HG03097 (cell line): Measurements from ENCODE around the gene JSRP1.
"Not testable (repeated sequence)": the region's sequence is repeated elsewhere in the genome, so short reads cannot be mapped to it uniquely, and the experiment has no call there.

Experiments
- ATAC-seq: cut with Tn5 transposase; IDR thresholded peaks from one replicate; pipeline ENCODE4 v1.9.1; 2021; ENCODE audit not compliant: unreplicated experiment, low FRiP score

Gene JSRP1

DNA sequence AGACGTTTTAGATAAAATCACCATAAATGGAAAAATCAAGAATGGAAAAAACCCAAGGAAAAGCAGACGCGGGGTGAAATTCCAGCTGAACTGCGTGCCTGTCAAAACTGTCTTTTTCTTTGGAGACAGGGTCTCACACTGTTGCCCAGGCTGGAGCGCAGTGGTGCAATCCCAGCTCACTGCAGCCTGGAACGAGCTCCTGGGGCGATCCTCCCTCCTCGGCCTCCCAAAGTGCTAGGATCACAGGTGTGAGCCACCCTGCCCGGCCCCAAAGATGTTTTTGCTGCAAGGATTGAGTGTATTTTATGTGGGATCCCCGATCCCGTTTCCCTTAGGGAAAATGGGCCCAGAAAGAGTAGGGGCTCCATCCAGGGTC, 26.6 kb upstream of the JSRP1 start:
- ATAC-seq = no peak

DNA sequence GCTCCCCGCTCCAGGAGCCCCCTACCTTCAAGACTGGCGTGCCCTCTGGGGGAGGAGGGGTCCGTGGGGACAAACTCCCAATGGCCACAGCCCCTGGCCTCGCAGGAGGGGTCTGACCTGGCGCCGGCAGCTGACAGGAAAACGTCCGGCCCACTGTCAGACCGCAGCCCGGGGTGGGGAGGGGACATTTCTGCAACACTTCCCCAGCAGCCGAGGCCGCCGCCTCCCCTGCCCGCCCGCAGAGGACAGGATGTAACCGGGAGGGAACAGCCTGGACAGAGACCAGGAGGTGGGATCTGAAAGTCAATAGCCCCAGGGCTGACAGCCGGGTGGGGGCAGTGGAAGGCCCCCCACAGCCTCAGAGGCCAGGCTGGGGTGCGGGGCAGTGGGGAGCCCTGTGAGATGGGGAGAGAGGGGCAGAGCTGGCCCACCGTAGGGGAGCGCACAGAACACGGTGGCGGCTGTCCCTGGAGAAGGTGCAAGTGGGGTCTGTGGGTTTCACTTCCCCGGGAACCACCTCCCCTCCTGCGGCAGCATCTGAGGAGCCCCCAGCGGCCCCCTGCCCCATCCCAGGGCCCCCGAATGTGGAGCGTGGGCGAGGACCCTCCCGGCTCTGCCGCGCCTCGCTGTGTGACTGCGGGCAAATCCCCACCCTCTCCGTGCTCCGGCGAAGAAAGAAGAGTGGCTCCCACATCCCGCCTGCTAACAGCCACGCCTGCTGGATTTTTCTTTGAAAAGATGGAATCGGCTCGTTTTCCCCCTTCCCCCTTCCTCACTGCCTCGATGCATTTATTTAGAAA, 26.0 kb upstream of the JSRP1 start, which contains the start of gene PEAK3:
Gene PEAK3 (minus strand): TSS at position 114 of the 800 bp plus-strand sequence. CDS start 1,244 bp downstream, outside the sequence.
- ATAC-seq = no peak

DNA sequence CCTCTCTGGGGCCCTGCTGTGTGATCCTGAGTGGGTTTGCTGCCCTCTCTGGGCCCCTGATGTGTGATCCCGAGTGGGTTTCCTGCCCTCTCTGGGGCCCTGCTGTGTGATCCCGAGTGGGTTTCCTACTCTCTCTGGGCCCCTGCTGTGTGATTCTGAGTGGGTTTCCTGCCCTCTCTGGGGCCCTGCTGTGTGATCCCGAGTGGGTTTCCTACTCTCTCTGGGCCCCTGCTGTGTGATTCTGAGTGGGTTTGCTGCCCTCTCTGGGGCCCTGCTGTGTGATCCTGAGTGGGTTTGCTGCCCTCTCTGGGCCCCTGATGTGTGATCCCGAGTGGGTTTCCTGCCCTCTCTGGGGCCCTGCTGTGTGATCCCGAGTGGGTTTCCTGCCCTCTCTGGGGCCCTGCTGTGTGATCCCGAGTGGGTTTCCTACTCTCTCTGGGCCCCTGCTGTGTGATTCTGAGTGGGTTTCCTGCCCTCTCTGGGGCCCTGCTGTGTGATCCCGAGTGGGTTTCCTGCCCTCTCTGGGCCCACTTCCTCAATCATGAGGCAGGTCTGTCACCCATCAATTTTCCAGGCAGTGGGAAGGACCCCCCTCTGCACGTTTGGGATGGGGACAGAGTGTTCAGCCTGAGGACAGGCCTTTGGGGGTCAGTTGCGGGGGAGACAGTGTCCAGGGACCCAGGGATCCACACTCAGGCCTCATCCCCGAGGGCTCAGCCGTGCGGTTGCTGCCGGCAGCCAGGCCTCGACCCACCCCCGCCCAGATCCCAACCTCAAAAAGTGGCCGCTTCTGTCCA, 25.2 kb upstream of the JSRP1 start:
- not testable (repeated sequence) for ATAC-seq

DNA sequence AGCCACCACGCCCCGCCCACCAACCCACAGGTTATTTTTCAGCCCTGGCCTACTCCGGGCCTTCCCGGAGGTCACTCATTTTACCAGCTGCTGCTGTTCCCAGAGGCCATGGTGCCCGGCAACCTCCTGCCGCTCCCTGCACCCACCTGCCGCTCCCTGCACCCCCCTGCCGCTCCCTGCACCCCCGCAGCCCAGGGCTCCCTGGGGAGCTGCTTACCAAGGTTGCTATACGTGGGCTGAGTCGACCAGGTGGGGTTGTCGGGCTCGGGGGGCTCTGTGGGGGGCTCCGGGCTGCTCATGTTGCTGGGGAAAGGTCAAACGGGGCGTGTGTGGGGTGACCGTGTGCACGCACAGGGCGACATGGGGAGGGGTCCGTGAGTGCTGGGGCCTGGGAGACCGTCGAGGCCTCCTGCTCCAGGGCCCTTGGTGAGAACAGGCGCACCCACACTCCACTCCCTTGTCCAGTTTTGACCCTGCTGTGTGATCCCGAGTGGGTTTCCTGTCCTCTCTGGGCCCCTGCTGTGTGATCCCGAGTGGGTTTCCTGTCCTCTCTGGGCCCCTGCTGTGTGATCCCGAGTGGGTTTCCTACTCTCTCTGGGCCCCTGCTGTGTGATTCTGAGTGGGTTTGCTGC, 24.5 kb upstream of the JSRP1 start:
- no peak for ATAC-seq

DNA sequence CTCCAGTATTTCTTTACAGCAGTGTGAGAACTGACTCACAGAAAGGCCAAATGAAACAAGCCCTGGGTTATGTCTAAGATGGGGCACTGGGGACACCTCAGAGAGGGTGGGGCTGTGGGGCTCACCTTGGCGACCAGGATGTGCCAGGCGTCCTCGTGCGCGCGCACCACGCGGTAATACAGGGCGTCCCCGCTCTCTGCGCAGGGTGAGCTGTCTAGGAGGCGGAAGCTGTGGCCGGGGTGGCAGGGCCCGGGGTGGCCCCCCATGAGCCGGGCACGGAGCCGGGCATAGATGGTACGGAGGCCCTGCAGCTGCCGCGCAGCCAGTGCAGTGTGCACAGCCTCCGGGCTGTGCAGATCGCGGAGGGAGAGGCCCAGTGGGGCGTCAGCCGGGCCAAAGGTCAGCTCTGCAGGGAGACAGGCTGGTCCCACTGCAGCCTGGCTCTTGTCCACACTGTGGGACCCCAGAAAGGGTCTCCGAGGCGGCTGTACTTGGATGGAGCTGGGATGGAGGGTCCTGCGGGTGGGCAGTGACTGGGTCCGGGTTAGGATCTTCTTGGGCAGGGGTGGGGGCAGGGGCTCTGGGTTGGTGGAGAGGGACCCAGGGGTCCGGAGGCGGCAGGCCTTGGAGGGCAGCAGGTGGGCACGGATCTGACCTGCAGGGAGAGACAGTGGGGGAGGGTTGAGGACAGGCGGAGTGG, 22.4 kb upstream of the JSRP1 start:
- ATAC-seq = no peak

DNA sequence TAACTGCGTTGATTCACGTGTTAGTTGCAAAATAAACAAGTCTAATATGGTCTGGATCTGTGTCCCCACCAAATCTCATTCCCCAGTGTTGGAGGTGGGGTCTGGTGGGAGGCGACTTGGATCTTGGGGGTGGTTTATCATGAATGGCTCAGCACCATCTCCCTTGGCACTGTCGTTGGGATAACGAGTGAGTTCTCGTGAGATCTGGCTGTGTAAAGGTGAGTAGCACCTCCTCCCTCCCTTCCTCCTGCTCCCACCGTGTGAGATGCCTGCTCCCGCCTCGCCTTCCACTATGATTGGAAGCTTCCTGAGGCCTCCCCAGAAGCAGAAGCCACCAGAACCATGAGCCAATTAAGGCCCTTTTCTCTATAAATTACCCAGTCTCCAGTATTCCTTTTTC, 20.9 kb upstream of the JSRP1 start:
- ATAC-seq = no peak

DNA sequence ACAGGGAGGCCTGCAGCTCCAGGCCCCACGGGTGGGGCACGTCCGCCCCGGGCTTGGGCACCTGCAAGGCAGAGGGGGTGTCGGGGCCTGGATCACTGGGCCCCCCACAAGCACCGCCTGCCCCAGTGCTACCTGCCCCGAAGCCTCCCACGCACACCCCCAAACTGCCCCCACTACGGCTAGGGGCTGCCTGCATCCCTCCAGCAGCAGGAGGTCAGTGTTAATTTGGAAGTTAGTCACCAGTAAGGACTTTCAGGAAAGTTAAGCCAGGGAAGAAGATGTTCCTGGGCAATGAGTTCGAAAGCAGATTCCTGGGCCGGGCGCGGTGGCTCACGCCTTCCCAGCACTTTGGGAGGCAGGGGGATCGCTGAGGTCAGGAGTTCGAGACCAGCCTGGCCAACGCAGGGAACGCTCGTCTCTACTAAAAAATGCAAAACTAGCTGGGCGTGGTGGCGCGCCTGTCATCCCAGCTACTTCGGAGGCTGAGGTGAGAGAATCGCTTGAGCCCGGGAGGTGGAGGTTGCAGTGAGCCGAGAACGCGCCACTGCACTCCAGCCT, 20.3 kb upstream of the JSRP1 start:
- ATAC-seq = no peak

DNA sequence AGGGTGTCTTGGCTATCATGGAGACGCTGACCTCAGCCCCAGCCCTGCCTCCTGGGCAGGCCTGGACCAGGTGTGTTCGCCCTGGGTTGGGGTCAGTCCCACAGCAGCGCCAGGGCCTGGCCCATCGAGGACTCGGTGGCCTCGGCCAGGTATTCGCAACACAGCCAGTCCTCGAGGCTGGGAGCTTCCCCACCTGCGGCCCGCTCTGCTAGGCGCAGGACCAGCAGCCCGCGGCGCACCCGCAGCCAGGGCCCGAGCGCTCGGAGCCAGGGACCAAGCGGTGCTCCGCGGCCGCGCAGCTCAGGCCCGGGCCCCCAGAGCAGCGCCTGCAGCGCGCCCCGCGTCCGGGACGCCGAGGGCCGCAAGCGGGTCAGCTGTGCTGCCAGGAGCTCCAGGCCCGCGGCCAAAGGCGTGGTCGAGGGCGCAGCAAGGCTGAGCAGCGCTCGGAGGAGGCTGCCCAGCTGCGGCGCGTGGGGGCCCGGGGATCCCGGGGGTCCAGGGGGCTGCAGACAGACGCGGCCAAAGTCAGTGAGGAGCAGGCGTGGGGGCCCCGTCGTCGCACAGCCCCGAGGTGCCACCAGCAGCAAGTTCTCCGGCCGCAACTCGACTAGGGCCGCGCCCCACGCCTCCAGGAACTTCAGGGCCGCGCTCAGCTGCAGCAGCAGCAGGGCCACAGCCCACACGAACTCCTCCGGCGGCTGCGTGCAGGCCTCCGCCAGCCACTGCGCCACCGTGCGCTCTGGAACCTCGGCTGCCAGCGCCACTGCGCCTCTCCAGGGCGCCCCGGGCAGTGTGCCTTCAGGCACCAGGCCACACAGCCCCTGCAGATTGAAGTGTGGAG, 19.6 kb upstream of the JSRP1 start:
- no peak for ATAC-seq

DNA sequence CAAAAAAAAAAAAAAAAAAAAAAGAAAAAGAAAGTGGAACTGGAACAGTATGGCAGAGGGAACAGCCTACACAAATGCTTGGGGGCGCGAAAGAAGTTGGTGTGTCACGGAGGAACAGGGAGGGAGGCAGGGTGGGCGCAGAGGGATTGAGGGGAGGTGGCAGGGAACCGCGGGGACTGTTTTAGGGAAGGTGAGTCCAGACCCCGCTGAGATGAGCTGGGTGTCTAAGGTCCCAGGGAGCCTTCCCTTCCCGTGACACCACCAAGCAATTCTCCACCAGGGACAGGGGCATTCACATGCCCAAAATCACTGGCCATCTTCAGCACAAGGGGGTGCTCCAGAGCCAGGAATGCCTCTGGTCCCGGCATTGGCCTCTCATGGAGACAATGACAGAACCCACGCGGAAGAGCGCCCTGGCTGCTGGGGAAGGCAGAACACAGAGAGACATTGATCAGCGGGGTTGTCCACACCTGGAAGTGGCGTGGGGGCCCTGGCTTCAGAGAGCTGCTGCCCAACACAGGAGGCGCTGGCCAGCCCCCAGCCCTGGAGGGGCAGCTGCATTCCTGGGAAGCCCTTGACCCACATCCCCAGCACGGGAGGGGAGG, 18.8 kb upstream of the JSRP1 start:
- ATAC-seq = no peak

DNA sequence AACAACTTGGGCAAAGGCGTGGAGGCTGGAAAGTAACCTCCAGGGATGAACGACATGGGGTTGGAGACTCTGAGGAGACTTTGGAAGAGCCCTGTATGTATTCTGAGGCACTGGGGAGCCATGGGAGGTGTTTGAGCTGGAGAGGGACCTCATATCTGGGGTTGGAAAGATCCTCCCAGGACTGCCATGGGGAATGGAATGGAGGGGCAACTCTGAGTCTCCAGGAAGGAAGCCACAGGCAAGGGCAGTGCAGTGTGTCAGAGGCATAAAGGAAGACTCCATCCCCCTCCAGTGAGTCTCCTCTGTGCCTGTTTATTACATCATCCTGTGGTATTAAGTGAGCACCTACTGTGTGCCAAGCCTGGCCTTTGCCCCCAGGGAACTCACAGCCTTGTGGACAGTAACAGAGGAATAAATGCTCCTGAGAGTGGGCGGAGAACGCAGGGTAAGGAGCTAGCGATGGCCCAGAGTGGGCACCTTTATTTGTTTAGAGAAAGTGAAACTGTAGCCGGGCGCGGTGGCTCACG, 18.0 kb upstream of the JSRP1 start:
- no peak for ATAC-seq

DNA sequence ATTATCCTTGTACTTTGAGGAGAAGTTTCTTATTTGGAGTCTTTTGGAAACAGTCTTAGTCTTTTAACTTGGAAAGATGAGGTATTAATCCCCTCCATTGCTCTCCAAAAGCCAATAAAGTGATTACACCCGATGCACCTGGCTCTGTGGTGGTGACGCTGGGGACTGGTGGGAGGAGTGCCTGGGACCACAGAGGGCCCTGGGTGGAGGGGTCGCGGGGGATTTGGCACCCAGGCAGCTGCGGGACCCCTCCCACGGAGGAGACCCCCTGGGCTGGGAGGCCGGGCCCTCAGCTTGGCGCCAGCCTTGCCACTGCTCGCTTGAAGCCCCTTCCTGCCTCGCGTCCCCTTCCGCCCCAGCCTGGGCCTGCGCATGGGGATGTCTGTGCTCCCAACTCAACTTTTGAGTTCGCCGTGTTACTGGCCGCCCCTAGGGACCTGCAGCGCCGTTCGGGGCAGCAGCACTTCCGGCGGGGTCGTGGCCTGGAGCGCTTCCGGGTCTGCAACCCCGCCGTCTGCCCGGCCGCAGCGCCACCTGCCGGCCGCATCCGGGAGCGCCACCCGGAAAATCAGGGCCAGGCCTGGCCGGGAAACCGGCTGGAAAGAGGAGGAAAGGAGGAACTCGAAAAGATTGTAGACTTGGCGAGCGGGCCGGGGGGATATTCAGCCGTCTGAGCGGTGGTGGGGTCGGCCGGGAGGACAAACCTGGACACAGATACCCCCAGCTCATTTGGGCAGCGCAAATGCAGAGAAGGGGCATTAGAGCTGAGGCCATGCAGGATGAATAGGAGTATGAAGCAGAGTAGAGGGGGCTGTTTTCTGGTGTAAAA, 17.4 kb upstream of the JSRP1 start:
- ATAC-seq = no peak

DNA sequence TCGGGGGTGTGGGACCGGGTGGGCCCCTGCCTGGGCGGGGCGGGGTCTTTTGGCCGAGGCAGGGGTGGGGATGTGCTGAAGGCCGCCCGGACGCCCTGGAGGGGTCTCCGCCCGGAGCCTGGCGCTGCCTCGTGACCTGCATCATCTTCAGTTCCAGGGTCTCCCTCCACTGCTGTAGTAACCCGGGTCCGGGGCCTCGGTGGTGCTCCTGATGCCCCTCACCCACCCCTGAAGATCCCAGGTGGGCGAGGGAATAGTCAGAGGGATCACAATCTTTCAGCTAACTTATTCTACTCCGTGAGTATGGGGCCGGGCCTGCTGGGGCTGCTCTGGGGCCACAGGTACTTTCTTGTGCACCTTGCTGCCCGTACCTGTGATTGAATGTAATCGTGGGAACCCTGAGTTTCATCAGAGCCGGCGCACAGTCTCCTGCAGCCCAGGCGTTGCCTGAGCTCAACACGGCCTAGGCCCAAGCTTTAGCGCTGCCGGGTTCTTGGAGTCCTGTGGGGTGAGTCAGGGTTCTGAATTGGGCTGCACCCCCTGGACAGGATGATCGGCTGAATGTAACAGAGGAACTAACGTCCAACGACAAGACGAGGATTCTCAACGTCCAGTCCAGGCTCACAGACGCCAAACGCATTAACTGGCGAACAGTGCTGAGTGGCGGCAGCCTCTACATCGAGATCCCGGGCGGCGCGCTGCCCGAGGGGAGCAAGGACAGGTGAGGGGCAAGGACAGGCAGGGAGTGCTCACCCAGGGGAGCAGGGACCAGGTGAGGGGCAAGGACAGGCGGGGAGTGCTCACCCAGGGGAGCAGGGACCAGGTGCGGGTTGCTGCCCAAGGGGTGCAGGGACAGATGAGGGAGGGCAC, 15.3 kb upstream of the JSRP1 start:
- no peak for ATAC-seq

DNA sequence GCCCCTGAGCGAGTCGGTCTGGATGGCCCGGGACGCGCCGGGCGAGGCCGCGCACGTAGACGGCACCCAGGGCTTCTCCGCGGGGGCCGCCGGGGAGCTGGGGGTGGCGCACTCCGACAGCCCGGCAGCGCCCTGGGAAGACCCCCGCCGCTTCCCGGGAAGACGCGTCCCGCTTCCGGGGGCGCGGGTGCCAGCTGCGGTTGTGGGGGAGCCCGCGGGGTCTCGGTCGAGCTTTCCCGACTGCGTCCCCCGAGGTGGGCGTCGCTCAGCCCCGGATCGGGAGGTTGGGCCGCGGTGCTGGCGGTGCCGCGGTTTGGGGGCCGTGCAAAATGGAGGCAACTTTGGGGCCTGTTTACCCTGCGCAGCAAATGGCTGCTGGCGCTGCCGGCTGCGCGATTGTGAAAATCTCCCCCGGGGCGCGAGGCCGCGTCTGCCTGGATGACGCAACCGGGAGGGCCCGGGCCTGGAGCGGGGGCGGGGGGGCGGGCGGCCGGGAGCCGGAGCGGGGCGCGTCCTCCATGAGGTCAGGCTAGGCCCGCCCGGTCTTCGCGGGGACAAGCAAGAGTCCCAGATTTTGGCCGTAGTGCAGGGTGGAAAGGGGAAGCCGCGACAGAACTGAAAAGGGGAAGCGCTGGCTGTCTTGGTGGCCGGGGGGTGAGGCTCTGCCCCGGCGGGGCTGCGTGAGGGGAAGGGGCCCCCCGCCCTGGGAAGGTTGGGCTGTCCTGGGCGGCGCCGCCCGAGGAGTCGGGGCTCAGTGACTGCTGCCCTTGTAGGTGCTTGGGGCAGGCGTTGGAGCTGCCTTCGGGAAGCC, 14.4 kb upstream of the JSRP1 start:
- no peak for ATAC-seq

DNA sequence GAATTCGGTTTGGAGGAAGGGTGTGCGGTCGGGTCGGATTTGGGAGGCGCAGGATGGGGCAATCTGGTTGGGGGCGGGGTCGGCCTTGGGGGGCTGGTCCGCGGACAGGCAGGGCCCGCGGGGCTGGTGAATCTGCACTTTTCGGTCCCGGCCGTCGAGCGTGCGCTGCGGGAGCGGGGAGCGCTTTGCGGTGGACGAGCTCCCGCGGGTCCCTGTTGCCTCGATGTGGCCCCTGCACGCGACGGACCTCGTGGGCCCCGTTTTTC, 13.9 kb upstream of the JSRP1 start:
- no peak for ATAC-seq

DNA sequence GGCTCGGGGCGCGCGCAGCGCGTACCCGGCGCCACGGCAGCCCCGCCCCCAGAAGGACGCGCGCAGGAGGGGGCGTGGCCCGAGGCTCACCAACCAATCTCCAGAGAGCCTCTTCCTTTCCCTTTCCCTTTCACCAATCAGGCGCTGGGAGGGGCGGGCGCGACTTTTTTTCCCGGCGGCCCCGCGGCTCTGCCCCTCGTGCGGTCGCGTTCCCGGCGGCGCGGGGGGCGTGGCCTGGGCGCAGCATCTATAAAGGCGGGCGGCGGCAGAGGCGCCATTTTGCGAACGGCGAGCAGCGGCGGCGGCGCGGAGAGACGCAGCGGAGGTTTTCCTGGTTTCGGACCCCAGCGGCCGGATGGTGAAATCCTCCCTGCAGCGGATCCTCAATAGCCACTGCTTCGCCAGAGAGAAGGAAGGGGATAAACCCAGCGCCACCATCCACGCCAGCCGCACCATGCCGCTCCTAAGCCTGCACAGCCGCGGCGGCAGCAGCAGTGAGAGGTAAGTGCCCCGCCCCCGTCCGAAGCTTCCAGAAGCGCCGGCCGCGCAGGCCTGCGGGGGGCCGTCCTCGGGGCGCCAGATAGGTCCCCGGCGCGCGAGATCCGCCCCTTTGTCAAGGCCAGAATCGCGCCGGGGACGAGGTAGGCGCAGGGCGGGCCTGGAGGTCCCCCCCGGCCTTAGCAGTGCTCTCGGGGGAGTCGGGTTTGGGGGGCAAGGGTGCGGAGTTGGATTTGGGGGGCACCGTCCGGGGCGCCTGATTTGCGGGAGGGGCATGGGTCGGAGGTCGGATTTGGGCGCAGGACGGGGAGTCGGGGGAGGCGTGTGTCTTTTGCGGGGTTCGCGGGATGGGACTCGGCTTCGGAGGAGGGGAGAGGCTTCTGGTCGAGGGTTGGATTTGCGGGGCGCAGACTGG, 13.3 kb upstream of the JSRP1 start:
- peak; percentile 65 for ATAC-seq

DNA sequence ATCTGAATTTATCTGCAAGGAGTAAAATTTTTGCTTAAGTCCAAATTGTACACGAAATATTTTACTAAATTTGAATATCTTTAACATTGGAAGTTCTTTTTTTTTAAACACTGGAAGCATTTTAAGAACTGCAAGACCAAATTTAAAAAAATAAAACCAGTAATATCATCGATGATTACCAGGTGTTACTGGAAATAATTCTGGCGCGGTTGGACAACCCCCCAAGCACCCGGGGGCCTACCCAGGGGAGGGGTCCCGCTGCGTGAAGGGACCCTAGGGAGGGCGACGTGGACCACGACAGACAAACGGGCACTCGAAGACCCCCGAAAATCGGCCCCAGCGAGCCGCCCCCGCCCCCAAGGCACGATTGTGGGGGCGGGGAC, 12.6 kb upstream of the JSRP1 start:
- ATAC-seq = no peak
